Stimulated activated CD4-positive, alpha-beta T cell treated with anti-CD3 and anti-CD28 coated beads, Interleukin-4, amount 100 ng/mL, for 24 hours (primary cell): ENCODE results near the gene ATPAF1.
"Not testable (repeated sequence)": the region's sequence is repeated elsewhere in the genome, so short reads cannot be mapped to it uniquely, and the experiment has no call there.

Experiments
- DNase-seq: peaks from one replicate; pipeline ENCODE4 v3.0.0-alpha.2; 2020

Gene ATPAF1

GRCh38 chr1:46679789-46680573 lies 11.8 kb upstream of the ATPAF1 start:
- DNase-seq = no peak

GRCh38 chr1:46677339-46677738 lies 9.2 kb upstream of the ATPAF1 start:
- no peak for DNase-seq

- DNase-seq = no peak
Observed at GRCh38 chr1:46676531-46676930, 8.4 kb upstream of the ATPAF1 start.

- DNase-seq = no peak
Observed at GRCh38 chr1:46675549-46676314, 7.6 kb upstream of the ATPAF1 start.

GRCh38 chr1:46673749-46674182 lies 5.6 kb upstream of the ATPAF1 start:
- DNase-seq = peak; percentile 7

- DNase-seq = no peak
Observed at GRCh38 chr1:46672696-46673095, 4.5 kb upstream of the ATPAF1 start.

- no peak for DNase-seq
Observed at GRCh38 chr1:46671554-46671953, 3.4 kb upstream of the ATPAF1 start, which contains the start of gene TEX38. Gene TEX38, plus strand, starts transcription at chr1:46671854. Its CDS starts 81 bp downstream, at chr1:46671935.

- no peak for DNase-seq
Observed at GRCh38 chr1:46670134-46670533, 2.0 kb upstream of the ATPAF1 start.

GRCh38 chr1:46665983-46666382 lies 2.2 kb downstream of the ATPAF1 start:
- no peak for DNase-seq

- DNase-seq = not testable (repeated sequence)
Observed at GRCh38 chr1:46662919-46663318, 5.2 kb downstream of the ATPAF1 start.

- not testable (repeated sequence) for DNase-seq
Observed at GRCh38 chr1:46660116-46660515, 8.0 kb downstream of the ATPAF1 start.

- no peak for DNase-seq
Observed at GRCh38 chr1:46659307-46659870, 8.8 kb downstream of the ATPAF1 start.

- DNase-seq = no peak
Observed at GRCh38 chr1:46657775-46658174, 10.4 kb downstream of the ATPAF1 start.

- no peak for DNase-seq
Observed at GRCh38 chr1:46656643-46657042, 11.5 kb downstream of the ATPAF1 start.

GRCh38 chr1:46655848-46656247 lies 12.3 kb downstream of the ATPAF1 start:
- no peak for DNase-seq

- not testable (repeated sequence) for DNase-seq
Observed at GRCh38 chr1:46654698-46655097, 13.5 kb downstream of the ATPAF1 start.

GRCh38 chr1:46654012-46654411 lies 14.2 kb downstream of the ATPAF1 start:
- DNase-seq = no peak

- no peak for DNase-seq
Observed at GRCh38 chr1:46653405-46653958, 14.7 kb downstream of the ATPAF1 start.

- no peak for DNase-seq
Observed at GRCh38 chr1:46652321-46653100, 15.7 kb downstream of the ATPAF1 start.

- not testable (repeated sequence) for DNase-seq
Observed at GRCh38 chr1:46651152-46651551, 17.0 kb downstream of the ATPAF1 start.

GRCh38 chr1:46650491-46650890 lies 17.7 kb downstream of the ATPAF1 start:
- DNase-seq = no peak

GRCh38 chr1:46649764-46650163 lies 18.4 kb downstream of the ATPAF1 start:
- no peak for DNase-seq

- no peak for DNase-seq
Observed at GRCh38 chr1:46647611-46648010, 20.6 kb downstream of the ATPAF1 start.
